ENCODE measurements around the gene GREM2. TPM values are rescaled to one million over a fixed set of nuclear protein-coding genes. Genes with fewer than 3 reads are reported as not detected.

GREM2 gene
- total RNA-seq, 2 donors from 2014 or later, result 1.6 TPM

DNA sequence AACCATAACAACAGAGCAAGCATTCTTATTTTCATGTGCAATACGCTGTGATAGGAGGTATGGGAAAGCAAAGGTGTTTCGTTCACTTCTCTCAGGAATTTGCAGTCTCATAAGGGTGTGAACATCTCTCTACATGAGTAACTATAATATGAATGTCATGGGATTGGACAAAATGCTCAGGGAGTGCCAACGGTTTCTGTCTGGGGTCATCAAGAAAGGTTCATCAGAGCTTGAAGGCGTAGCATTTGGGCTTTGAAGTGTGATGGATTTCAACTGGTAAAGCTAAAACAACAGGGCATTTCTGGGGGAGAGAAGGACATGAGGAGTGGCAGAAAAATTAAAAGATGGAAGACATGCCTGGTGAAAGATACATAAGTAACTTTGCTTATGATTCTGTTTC lies 32.4 kb downstream of the GREM2 start:
- TF ChIP-seq CTCF (IDR thresholded peaks at IDR 0.05), result no peak
- H3K27ac ChIP-seq, result no peak overlapping the region
- DNase-seq (ENCODE audit: low spot score), result no peak
- H3K4me3 ChIP-seq, result no peak overlapping the region
- ATAC-seq (ENCODE audit: insufficient number of reproducible peaks, low FRiP score, low read depth), result no peak
- H3K27me3 ChIP-seq (replicated peaks; ENCODE audit: insufficient read depth), result no peaks in the 10 kb centered on the region
- H3K4me1 ChIP-seq (ENCODE audit: control insufficient read depth in 1 of 2, low read depth in 2 of 2), result no peaks in the 10 kb centered on the region
- no peaks in the 10 kb centered on the region for H3K36me3 ChIP-seq
- no peaks in the 10 kb centered on the region for H3K9me3 ChIP-seq

GRCh38 chr1:240577095-240577494 lies 34.9 kb downstream of the GREM2 start:
- Histone ChIP-seq H3K4me1 (ENCODE audit: control insufficient read depth in 1 of 2, low read depth in 2 of 2) (no peaks in the 10 kb centered on the region), H3K27ac (no peak overlapping the region), H3K36me3 (no peaks in the 10 kb centered on the region), H3K27me3 (replicated peaks; ENCODE audit: insufficient read depth) (no peaks in the 10 kb centered on the region), H3K9me3 (no peaks in the 10 kb centered on the region), H3K4me3 (no peak overlapping the region)
- ATAC-seq (ENCODE audit: insufficient number of reproducible peaks, low FRiP score, low read depth), result no peak
- TF ChIP-seq CTCF (IDR thresholded peaks at IDR 0.05), result no peak
- DNase-seq (ENCODE audit: low spot score), result no peak

DNA sequence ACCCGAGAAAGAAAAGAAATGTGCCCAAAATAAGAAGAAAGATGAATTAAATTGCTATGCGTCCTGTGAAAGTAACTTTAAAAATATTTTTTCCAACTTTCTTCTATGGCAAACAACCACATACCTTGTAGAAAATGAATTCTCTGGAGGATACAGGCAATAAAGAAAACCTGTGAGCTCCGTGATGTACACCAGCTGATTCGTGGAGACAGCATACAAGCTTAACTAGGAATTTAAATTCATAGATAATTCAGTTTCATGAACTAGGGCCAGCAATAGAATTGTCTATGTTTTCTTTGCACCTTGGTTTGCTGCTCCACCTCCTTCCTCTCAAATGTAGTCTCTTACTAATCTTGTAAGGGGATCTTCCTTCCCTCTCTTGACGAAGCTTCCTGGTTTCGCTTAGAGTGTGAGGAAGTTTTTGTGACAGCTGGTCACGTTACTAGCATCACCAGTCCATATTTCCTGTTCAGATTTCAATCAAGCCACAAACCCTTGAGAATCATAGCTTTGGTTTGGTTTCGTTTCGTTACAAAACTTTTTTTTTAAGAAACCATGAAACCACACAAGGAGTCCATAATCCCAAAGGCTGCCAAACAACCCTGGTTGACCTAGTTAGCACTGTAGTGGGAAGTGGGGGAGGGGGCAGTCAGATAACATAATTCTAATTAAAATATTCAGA lies 35.8 kb downstream of the GREM2 start:
- DNase-seq (ENCODE audit: low spot score) (no peak), ATAC-seq (ENCODE audit: insufficient number of reproducible peaks, low FRiP score, low read depth) (no peak)
- Histone ChIP-seq H3K27me3 (replicated peaks; ENCODE audit: insufficient read depth) (no peaks in the 10 kb centered on the region), H3K4me3 (peak overlapping the region; percentile 56), H3K9me3 (no peaks in the 10 kb centered on the region), H3K27ac (no peak overlapping the region), H3K4me1 (ENCODE audit: control insufficient read depth in 1 of 2, low read depth in 2 of 2) (no peaks in the 10 kb centered on the region), H3K36me3 (no peaks in the 10 kb centered on the region)
- TF ChIP-seq CTCF (IDR thresholded peaks at IDR 0.05), result no peak

DNA sequence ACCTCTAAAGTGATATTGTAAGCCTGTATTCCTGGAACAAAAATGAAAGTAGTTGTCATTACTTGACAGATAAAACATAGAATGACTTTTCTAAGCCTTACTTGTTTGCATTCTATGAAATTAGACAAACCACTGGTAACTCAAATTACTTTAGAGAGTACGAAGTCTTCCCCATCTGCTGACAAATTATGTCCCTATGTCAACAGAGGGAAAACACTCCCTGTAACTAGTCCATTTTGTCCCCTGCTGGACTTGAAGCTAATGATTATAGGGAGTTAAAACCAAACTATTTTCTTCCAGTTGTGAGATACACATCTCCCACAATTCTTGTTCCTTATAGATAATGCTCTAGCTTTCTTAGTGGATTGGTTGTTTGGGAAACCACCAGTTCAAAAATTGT lies 39.6 kb downstream of the GREM2 start:
- DNase-seq (ENCODE audit: low spot score) (no peak), ATAC-seq (ENCODE audit: insufficient number of reproducible peaks, low FRiP score, low read depth) (no peak)
- Histone ChIP-seq H3K36me3 (no peaks in the 10 kb centered on the region), H3K9me3 (no peaks in the 10 kb centered on the region), H3K4me1 (ENCODE audit: control insufficient read depth in 1 of 2, low read depth in 2 of 2) (no peaks in the 10 kb centered on the region), H3K27me3 (replicated peaks; ENCODE audit: insufficient read depth) (no peaks in the 10 kb centered on the region), H3K4me3 (no peak overlapping the region), H3K27ac (no peak overlapping the region)
- TF ChIP-seq CTCF (IDR thresholded peaks at IDR 0.05), result no peak

DNA sequence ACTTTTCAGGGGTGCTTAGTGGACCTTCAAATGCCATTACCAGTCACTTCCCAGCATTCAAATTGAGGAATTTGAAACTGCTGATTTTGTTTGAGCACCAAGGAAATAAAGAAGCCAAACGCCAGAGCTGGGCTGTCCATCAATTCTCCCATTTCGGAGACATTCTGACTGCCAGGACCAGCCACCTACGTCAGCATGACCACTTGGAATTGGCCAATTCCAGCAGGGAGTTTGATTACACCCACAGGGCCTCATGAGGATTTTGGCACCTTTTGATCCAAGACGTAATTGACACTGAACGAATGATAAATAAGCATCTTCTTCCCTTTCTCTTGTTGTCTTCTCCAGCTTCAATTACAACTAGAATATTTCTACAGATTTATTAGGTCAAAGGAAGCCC lies 40.2 kb downstream of the GREM2 start:
- H3K4me3 ChIP-seq, result no peak overlapping the region
- H3K9me3 ChIP-seq, result no peaks in the 10 kb centered on the region
- TF ChIP-seq CTCF (IDR thresholded peaks at IDR 0.05), result no peak
- H3K36me3 ChIP-seq, result no peaks in the 10 kb centered on the region
- ATAC-seq (ENCODE audit: insufficient number of reproducible peaks, low FRiP score, low read depth), result no peak
- no peaks in the 10 kb centered on the region for H3K4me1 ChIP-seq (ENCODE audit: control insufficient read depth in 1 of 2, low read depth in 2 of 2)
- H3K27ac ChIP-seq, result no peak overlapping the region
- H3K27me3 ChIP-seq (replicated peaks; ENCODE audit: insufficient read depth), result no peaks in the 10 kb centered on the region
- DNase-seq (ENCODE audit: low spot score), result no peak
